ENCODE measurements around the gene PCSK2. TPM values are rescaled to one million over a fixed set of nuclear protein-coding genes. Genes with fewer than 3 reads are reported as not detected.

Gene PCSK2
- total RNA-seq, 2 donors from 2014 or later = 1.4 to 1.5 TPM

- DNase-seq = no peak
- intact Hi-C loops (cut with DNase I) = no loop called here
- ATAC-seq = no peak
Observed at GRCh38 chr20:17376031-17376430, 149.2 kb downstream of the PCSK2 start.

- no peak for DNase-seq
- intact Hi-C loops (cut with DNase I) = no loop called here
- no peak for ATAC-seq
Observed at GRCh38 chr20:17377231-17377630, 150.4 kb downstream of the PCSK2 start.

GRCh38 chr20:17379651-17380050, 152.8 kb downstream of the PCSK2 start:
- DNase-seq (no peak), ATAC-seq (no peak)
- intact Hi-C loops (cut with DNase I) = no loop called here

- DNase-seq (no peak), ATAC-seq (no peak)
- intact Hi-C loops (cut with DNase I) = no loop called here
Observed at GRCh38 chr20:17380801-17381200, 154.0 kb downstream of the PCSK2 start.

- DNase-seq (no peak), ATAC-seq (no peak)
- intact Hi-C loops (cut with DNase I) = no loop called here
Observed at GRCh38 chr20:17381724-17382123, 154.9 kb downstream of the PCSK2 start.

GRCh38 chr20:17385798-17386197, 159.0 kb downstream of the PCSK2 start:
- no peak for ATAC-seq
- intact Hi-C loops (cut with DNase I) = no loop called here

GRCh38 chr20:17390655-17391054, 163.8 kb downstream of the PCSK2 start:
- intact Hi-C loops (cut with DNase I) = no loop called here
- DNase-seq = no peak
- no peak for ATAC-seq

More at GRCh38 chr20:17385798-17386197, 159.0 kb downstream of the PCSK2 start:
- no peak for DNase-seq

- intact Hi-C loops (cut with DNase I) = no loop called here
Observed at GRCh38 chr20:17391127-17391771, 164.4 kb downstream of the PCSK2 start.

GRCh38 chr20:17394411-17394810, 167.6 kb downstream of the PCSK2 start:
- ATAC-seq (no peak), DNase-seq (no peak)
- intact Hi-C loops (cut with DNase I) = no loop called here

More at GRCh38 chr20:17391127-17391771, 164.4 kb downstream of the PCSK2 start:
- DNase-seq = no peak
- ATAC-seq = no peak

GRCh38 chr20:17395729-17396128, 168.9 kb downstream of the PCSK2 start:
- ATAC-seq (no peak), DNase-seq (no peak)
- intact Hi-C loops (cut with DNase I) = no loop called here

- ATAC-seq (no peak), DNase-seq (no peak)
- intact Hi-C loops (cut with DNase I) = no loop called here
Observed at GRCh38 chr20:17399303-17399985, 172.6 kb downstream of the PCSK2 start.

GRCh38 chr20:17403461-17403860, 176.6 kb downstream of the PCSK2 start:
- ATAC-seq (no peak), DNase-seq (no peak)
- intact Hi-C loops (cut with DNase I) = no loop called here

GRCh38 chr20:17406051-17406590, 179.3 kb downstream of the PCSK2 start:
- no peak for DNase-seq
- intact Hi-C loops (cut with DNase I) = no loop called here
- ATAC-seq = no peak

- intact Hi-C loops (cut with DNase I) = no loop called here
- ATAC-seq (no peak), DNase-seq (no peak)
Observed at GRCh38 chr20:17407550-17407949, 180.7 kb downstream of the PCSK2 start.

GRCh38 chr20:17417225-17417624, 190.4 kb downstream of the PCSK2 start:
- intact Hi-C loops (cut with DNase I) = no loop called here
- ATAC-seq = no peak
- no peak for DNase-seq

GRCh38 chr20:17418737-17419136, 191.9 kb downstream of the PCSK2 start:
- ATAC-seq (no peak), DNase-seq (no peak)
- intact Hi-C loops (cut with DNase I) = no loop called here

GRCh38 chr20:17419479-17420041, 192.7 kb downstream of the PCSK2 start:
- intact Hi-C loops (cut with DNase I) = no loop called here
- no peak for ATAC-seq

GRCh38 chr20:17421493-17421892, 194.7 kb downstream of the PCSK2 start:
- intact Hi-C loops (cut with DNase I) = no loop called here
- ATAC-seq (no peak), DNase-seq (no peak)

More at GRCh38 chr20:17419479-17420041, 192.7 kb downstream of the PCSK2 start:
- no peak for DNase-seq

- intact Hi-C loops (cut with DNase I) = no loop called here
- no peak for ATAC-seq
- DNase-seq = no peak
Observed at GRCh38 chr20:17423782-17424181, 196.9 kb downstream of the PCSK2 start.

GRCh38 chr20:17427638-17428037, 200.8 kb downstream of the PCSK2 start:
- ATAC-seq (no peak), DNase-seq (no peak)
- intact Hi-C loops (cut with DNase I) = loop anchor here in 1 of 2 donors (5.0 kb wide), 1 partner anchor 620 kb away; no protein-coding TSS in a partner anchor
